ENCODE data around the gene ADSL.

ADSL gene

GRCh38 chr22:40364431-40364830, 18.1 kb downstream of the ADSL start:
- Histone ChIP-seq H3K27ac (no peak overlapping the region), H3K4me3 (no peak overlapping the region)
- TF ChIP-seq CTCF (IDR thresholded peaks at IDR 0.05), result no peak
- DNase-seq (ENCODE audit: low spot score), result no peak

GRCh38 chr22:40366068-40366467, 19.8 kb downstream of the ADSL start:
- no peak overlapping the region for H3K4me3 ChIP-seq
- DNase-seq (ENCODE audit: low spot score), result no peak
- no peak overlapping the region for H3K27ac ChIP-seq
- TF ChIP-seq CTCF (IDR thresholded peaks at IDR 0.05), result no peak

- H3K4me3 ChIP-seq, result no peak overlapping the region
- H3K27ac ChIP-seq, result no peak overlapping the region
- no peak for TF ChIP-seq CTCF (IDR thresholded peaks at IDR 0.05)
- DNase-seq (ENCODE audit: low spot score), result no peak
Measured at GRCh38 chr22:40367342-40367741, 21.0 kb downstream of the ADSL start.

GRCh38 chr22:40368016-40368415, 21.7 kb downstream of the ADSL start:
- no peak for DNase-seq (ENCODE audit: low spot score)
- no peak overlapping the region for H3K27ac ChIP-seq

GRCh38 chr22:40368836-40369235, 22.5 kb downstream of the ADSL start:
- Histone ChIP-seq H3K4me3 (no peak overlapping the region), H3K27ac (no peak overlapping the region)
- no peak for DNase-seq (ENCODE audit: low spot score)
- no peak for TF ChIP-seq CTCF (IDR thresholded peaks at IDR 0.05)

More at GRCh38 chr22:40368016-40368415, 21.7 kb downstream of the ADSL start:
- H3K4me3 ChIP-seq, result no peak overlapping the region
- TF ChIP-seq CTCF (IDR thresholded peaks at IDR 0.05), result no peak

- no peak overlapping the region for H3K4me3 ChIP-seq
- no peak for TF ChIP-seq CTCF (IDR thresholded peaks at IDR 0.05)
- DNase-seq (ENCODE audit: low spot score), result no peak
- no peak overlapping the region for H3K27ac ChIP-seq
Measured at GRCh38 chr22:40374567-40374966, 28.3 kb downstream of the ADSL start.

GRCh38 chr22:40376149-40376548, 29.8 kb downstream of the ADSL start:
- no peak for TF ChIP-seq CTCF (IDR thresholded peaks at IDR 0.05)
- Histone ChIP-seq H3K27ac (no peak overlapping the region), H3K4me3 (no peak overlapping the region)
- no peak for DNase-seq (ENCODE audit: low spot score)

All from coronary artery (tissue), 2 donors.